GM19240 (cell line): ENCODE results near the gene SLC25A18.
A peak's percentile ranks its signal among the peaks of the same experiment; 100 is the strongest.
"Not testable (repeated sequence)": the region's sequence is repeated elsewhere in the genome, so short reads cannot be mapped to it uniquely, and the experiment has no call there.

ENCODE experiments used
- DNase-seq: peaks from one replicate; pipeline ENCODE4 v3.0.0; 2011; ENCODE audit warnings: low spot score; ENCODE audit not compliant: insufficient read length

The SLC25A18 gene

GRCh38 chr22:17607891-17608521, 44.7 kb downstream of the SLC25A18 start:
- no peak for DNase-seq

GRCh38 chr22:17612057-17612456, 48.8 kb downstream of the SLC25A18 start:
- no peak for DNase-seq

- no peak for DNase-seq
These were observed 50.0 kb downstream of the SLC25A18 start for GRCh38 chr22:17613280-17613679.

DNA sequence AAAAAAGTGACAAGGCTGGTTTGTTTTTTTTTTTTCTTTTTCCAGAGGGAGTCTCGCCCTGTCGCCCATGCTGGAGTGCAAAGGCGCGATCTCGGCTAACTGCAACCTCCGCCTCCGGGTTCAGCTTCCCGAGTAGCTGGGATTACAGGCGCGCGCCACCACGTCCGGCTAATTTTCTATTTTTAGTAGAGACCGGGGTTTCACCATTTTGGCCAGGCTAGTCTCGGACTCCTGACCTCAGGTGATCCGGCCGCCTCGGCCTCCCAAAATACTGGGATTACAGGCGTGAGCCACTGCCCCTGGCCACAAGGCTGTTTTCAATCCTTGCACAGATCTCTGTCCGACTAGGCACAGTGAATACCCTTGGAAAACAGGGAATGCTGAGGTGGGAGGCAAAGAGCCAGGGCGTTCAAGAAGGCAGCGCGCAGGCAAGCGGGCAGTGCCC, 64.7 kb downstream of the SLC25A18 start:
- no peak for DNase-seq

DNA sequence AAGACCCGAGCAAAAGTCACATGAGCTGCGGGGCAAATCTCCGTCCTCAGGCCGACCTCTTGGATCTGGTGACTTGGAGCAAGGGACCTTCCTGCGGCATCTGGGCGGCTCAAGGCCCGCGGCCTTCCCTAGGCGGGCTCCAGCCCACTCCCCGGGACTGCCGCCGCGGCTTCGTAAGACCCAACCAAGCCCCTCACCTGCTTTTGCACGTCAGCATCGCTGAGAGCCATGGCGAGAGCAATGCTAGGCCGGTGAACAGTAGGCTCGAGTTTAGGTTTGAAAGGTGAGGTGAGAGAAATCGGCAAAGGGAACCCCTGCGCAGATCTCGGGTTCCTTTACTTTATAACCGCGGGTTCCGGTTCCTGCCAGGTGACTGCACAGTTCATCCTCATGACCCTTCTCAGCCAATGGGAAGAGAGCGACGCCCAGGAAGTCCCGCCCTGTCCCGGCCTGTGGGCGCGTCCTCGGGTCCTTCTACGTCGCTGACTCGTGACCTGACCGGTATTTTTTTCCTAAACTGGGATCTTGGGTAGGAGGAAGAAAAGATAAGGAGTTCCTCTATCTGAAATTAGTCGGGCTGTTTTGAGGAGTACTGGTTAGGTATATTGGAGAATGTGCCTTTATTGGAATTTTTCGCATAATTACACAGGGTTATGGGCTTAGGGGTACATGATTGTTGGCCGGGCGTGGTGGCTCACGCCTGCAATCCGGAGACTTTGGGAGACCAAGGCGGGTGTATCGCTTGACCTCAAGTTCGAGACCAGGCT, 65.3 kb downstream of the SLC25A18 start, which contains the start of gene ATP6V1E1:
TSS of gene ATP6V1E1 (minus strand) at position 344 of the 767 bp plus-strand sequence. CDS start at position 230, 114 bp downstream.
- peak; percentile 93 for DNase-seq

- no peak for DNase-seq
These were observed 65.8 kb downstream of the SLC25A18 start for GRCh38 chr22:17629173-17629489.

GRCh38 chr22:17629641-17630040, 66.3 kb downstream of the SLC25A18 start:
- no peak for DNase-seq

DNA sequence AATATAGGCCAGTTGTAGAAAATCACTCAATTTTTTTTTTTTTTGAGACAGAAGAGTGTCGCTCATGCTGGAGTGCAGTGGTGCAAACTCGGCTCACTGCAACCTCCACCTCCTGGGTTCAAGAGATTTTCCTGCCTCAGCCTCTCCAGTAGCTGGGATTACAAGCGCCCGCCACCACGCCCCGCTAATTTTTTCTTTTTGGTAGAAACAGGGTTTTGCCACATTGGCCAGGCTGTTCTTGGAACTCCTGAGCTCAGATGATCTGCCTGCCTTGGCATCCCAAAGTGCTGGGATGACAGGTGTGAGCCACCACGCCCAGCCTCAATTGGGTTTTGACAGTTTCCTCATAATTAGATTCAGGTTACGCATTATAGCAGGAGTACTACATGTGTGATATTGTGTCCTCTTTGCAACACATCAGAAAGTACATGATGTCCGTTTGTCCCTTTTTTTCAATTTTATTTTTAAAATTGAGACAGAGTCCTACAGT, 67.8 kb downstream of the SLC25A18 start:
- DNase-seq, result no peak

GRCh38 chr22:17633217-17633997, 70.1 kb downstream of the SLC25A18 start:
- DNase-seq, result no peak

- no peak for DNase-seq
These were observed 70.7 kb downstream of the SLC25A18 start for GRCh38 chr22:17633998-17634323.

DNA sequence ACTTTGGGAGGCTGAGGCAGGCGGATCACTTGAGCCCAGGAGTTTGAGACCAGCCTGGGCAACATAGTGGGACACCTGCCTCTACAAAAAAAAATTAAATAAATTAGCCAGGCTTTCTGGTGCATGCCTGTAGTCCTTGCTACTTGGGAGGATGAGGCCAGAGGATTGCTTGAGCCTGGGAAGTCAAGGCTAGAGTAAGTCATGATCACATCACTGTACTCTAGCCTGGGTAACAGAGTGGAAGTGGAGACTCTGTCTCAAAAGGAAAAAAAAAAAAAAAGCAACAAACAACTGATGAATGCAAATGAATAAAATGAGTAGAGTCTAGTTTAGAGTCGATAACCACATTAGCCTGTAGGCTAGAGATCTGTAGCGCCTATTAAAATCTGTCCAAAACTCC, 71.4 kb downstream of the SLC25A18 start:
- no peak for DNase-seq

GRCh38 chr22:17636850-17637249, 73.6 kb downstream of the SLC25A18 start:
- not testable (repeated sequence) for DNase-seq

DNA sequence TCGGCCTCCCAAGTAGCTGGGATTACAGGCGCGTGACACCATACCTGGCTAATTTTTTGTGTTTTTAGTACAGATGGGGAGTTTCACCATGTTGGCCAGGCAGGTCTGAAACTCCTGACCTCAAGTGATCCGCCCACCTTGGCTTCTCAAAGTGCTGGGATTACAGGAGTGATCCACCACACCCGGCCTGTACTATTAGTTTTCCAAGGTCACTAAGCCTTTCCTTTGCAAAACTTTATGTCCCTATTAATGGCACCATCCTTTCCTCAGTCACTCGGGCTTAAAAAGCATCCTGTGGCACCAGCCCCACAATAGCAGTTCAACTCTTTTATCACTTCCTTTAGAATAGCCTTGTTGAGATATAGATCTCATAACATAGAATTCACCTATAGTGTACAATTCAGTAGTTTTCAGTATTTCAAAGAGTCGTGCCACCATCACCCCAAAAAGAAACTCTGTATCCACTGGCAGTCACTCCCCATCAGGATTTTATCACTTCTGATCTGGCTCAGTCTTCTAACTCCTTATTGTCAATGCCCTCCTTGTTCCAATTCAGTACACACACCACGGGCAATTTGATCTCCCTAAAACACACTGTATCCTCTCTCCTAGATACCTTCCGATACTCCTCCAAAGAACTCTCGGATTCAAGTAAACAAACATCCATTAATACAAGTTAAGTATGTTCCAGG, 74.3 kb downstream of the SLC25A18 start:
- DNase-seq, result no peak

DNA sequence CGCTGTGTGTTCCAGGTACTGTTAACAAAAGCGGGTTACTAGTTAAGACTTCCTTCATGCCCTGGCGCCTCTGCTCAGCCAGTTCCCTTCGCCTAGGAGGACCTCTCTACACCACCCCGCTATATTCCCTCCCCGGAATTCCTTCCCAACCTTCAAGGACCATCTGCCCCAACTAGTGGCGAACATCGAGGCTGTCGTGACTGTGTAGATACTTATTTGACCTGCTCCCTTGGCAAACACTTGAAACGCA, 74.8 kb downstream of the SLC25A18 start:
- DNase-seq, result no peak

- DNase-seq, result peak; percentile 89
These were observed 75.3 kb downstream of the SLC25A18 start, which contains the start of gene BCL2L13 for GRCh38 chr22:17638432-17639246. Gene BCL2L13, plus strand, starts transcription at chr22:17638757. Its CDS starts 16,955 bp downstream, at chr22:17655712.

GRCh38 chr22:17639247-17639741, 76.0 kb downstream of the SLC25A18 start:
- peak; percentile 24 for DNase-seq
